Stimulated activated CD8-positive, alpha-beta memory T cell treated with anti-CD3 and anti-CD28 coated beads, Interleukin-12 subunit alpha, Interleukin-12 subunit beta, amount 100 ng/mL, for 24 hours (primary cell): ENCODE results near the gene CELF6.

Experiments used
- DNase-seq: peaks from one replicate; pipeline ENCODE4 v3.0.0-alpha.2; 2020; ENCODE audit errors: extremely low read depth

Gene CELF6

DNA sequence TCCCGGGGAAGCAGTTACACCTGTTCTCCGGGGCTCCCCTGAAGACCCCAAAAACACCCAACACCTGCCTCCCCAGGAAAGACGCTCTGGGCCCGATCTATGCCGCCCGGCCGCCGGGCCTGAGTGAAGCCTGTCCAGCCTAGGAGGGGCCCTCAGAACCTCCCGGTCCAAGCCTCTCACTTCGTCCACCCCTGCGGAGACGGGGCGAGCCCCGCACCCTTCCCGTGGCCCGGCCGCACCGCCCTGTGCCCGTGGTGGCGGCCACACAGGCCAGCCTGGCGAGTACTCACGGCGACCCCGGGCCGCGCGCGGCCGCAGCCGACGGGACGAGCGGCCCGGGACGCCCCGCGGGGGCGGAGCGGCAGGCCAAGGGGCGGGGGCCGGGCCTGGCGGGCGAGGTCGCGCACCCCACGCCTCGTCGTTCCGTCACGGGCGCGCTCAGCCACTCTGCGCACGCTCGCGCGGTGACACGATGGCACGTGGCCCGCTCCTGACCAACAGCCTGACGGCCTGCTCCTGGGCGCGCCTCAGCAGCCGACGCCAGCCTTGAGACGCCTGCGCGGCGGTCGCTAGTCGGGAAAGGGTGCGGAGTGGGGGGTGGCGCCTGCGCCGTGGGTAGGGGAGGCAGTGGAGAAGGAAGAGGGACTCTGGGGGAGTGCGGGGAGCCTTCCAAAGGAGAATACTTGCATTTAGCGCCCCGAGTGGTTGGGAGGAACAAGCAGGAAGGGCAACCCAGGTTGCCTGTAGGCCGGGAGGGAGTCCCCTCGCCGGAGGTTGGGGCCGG lies 47.6 kb downstream of the CELF6 start, which contains the start of gene PARP6:
Gene PARP6 (minus strand): TSS at position 342 of the 784 bp plus-strand sequence. CDS start 5,077 bp downstream, outside the sequence.
- DNase-seq: peak; percentile 96

DNA sequence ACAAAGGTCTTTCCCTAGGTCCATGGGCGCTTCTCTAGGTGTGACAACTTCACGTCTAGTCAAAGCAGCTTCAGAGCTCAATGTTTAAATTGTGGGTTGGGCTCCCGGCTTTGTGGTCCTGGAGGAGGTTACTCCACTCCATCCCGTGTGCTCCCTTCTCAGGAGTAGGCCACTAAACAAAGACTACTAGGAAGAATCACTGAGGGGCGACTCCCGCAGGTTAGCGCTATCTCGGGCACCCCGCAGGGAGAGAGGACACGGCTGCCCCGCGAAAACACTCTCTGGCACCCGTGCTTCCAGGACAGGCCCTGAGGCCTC lies 48.1 kb downstream of the CELF6 start:
- DNase-seq: no peak

DNA sequence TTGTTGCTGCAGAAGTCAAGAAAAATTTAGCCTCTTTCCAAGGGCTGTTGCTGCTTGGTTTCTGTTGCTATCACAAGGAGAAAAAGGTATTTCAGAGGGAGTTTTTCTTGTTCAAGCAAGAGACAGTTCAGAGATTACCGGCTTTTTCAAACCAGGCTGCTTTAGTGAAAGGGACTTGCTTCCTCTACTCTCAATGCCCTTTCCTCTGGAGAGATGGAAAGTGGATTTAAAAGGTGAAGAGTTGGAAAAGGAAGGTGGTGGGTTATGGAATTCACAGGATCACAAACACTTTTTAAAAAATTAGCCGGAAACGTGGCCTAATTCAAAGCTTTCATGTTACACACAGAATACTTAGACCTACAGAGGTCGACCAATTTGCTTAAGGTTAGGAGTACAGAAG lies 48.7 kb downstream of the CELF6 start:
- no peak for DNase-seq

DNA sequence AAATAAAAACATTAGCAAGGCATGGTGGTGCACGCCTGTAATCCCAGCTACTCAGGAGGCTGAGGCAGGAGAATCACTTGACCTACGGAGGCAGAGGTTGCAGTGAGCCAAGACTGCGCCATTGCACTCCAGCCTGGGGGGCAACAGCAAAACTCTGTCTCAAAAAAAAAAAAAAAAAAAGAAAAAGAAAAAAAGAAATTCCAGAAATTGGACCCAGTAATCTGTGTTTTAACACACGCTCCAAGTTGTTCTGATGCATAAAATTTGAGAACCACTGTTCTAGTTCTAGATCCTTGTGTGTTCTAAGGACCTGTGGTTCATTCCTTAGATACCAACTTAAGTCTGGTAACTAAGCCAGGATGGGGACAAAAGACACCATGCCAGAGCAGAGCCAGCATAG lies 50.2 kb downstream of the CELF6 start:
- no peak for DNase-seq

DNA sequence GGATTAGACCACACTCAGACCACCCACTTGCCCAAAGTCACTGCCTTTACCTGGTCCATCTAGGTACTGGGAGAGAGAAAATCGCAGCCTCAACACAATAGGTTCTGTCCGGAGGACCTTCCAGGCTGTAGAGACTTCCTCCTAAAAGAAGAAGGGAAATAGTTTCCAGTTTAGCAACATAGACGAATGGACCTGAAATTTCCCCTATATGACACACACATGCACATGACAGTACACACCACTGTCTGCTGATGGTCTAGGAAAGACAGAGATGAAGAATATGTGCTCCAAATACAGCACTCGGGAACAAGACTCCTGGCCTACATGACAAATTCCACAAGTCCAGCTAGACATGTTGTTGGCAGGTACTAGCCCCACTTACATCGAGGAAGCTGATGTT lies 54.9 kb downstream of the CELF6 start:
- no peak for DNase-seq

DNA sequence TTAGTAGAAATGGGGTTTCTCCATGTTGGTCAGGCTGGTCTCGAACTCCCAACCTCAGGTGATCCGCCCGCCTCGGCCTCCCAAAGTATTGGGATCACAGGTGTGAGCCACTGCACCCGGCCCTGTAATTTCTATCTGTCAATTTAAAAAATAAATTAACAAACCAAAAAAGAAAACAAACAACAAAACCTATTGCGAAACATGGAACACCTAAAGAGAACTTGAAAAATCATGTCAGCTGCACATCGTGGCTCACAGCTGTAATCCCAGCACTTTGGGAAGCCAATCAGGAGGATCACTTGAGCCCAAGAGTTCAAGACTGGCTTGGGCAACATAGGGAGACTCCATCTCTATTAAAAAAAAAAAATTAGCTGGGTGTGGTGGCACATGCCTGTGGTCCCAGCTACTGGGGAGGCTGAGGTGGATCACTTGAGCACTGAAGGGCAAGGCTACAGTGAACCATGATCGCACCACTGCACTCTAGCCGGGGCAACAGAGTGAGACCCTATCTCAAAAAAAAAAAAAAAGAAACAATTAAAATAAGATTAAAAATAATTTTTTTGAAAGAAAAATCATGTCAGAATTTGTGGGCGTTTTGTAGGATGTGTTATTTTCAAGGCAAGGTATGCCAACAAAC lies 67.2 kb downstream of the CELF6 start:
- DNase-seq: no peak

DNA sequence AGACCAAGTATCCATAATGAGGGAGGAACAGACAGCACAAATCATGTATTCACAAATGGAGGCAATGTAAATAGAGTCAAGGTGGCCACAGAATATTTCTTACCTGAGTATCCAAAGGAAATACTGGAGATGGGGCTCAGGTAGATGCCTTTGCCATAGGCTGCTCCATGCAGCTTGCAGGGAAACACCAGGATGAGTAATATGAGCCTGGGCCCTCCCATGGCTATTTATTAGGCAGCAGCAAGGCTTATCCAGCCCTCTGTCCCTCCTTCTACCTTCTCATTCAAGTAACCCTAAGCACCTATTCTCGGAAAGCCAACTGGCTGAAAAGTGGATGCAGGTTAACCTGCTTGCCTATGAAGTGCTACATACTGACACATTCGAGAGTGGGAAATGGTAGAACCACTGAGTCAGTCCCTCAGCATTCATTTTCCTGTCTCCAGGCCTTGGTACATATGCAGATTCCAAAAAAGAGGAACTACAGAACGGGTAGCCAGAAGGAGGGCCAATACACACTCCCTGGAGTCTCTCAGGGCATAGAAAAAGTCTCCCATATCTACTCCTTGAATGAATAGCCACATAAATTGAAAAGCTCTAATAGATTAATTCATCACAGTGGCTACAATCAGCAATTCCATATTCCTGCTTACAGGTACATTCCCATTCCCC lies 70.7 kb downstream of the CELF6 start:
- DNase-seq: no peak

DNA sequence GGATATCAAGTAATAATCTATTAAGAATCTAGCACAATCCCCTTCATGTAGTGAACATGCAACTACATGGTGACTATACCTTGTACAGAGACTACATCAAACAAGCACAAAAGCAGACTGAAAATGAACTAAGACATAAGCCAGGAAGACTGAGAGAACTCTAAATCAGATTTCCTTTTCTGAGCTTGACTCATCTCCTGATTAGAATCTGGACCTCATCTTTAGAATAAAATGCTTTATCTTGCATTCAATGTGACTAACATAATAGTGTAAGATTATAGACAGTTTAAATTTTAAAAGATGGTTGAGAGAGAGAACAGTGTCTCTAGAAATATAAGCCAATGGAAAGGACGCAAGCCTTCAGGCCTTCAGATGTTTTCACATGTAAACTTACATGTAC lies 71.4 kb downstream of the CELF6 start:
- DNase-seq: no peak

DNA sequence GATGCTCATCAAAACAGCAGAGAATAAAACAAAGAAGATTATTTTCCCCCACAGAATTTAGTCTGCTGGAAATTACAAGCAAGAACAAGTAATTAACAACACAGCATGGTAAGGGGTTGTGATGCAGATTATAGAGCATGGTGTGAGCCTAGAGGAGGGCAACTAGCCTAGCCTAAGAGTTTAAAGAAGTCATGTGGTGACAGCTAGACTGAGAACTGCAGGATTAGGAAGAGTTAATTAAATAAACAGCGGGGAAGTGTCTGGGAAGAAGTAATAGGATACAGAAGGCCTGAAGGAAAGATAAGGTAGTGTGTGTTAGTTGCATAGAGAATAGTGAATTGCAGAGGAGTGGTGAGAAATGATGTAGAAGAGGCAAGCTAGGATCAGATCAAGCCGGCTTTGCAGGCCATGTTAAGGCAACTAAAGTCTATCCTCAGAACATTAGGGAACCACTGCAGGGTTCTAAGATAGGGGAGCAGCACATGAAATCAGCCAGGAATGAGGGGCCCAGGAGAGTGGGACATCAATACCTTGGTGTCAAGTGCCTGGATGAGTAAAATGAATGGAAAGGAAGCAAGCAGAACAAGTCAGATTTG lies 77.1 kb downstream of the CELF6 start:
- no peak for DNase-seq

DNA sequence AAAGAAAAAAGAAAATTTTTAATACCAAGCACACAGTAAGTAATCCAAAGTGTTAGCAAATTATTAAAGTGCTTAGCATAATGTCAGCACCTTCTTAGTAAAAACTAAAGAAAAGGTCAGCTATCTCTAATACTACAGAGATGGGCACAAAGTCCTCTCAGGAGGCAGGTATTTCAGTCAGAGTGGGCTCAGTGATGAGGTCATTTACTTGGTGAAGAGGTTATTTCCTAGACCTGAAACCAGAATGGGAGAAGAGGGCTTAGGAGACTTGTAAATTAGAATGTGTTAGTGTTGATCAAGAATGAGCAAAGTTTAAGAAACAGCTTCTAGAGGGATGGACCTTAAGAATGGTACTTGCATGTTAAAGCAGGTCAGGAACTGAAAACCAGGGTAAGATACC lies 80.3 kb downstream of the CELF6 start:
- DNase-seq: no peak

DNA sequence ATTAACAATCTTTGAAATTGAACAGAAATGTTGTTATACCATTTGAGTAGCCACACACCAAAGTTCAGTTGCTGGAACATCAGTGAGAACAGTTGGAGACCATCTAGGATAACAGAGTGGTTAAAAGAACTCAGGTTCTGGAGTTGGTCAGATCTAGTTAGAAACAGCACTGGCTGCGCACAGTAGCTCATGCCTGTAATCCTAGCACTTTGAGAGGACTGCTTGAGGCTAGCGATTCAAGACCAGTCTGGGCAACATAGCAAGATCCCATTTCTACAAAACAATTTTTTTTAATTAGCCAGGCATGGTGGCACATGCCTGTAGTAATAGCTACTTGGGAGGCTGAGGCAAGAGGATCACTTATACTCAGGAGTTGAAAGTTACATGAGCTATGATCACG lies 81.4 kb downstream of the CELF6 start:
- DNase-seq: no peak

DNA sequence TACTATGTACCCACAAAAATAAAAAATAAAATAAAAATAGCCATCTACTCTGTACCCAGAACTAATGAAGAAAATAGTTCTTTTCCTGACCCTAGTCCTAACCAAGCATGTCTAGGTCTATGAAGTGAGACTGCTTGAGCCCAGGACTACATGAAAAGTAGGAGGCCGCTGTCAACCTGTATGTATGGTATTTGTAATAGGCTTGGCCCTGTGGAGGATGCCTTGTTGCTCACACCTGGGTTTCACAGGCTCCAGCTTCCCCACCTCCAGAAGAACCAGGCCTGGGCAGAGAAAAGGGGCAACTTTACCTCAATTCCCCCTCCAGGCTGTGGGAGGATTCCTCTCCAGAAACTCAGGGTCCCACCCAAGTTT lies 82.1 kb downstream of the CELF6 start:
- no peak for DNase-seq

DNA sequence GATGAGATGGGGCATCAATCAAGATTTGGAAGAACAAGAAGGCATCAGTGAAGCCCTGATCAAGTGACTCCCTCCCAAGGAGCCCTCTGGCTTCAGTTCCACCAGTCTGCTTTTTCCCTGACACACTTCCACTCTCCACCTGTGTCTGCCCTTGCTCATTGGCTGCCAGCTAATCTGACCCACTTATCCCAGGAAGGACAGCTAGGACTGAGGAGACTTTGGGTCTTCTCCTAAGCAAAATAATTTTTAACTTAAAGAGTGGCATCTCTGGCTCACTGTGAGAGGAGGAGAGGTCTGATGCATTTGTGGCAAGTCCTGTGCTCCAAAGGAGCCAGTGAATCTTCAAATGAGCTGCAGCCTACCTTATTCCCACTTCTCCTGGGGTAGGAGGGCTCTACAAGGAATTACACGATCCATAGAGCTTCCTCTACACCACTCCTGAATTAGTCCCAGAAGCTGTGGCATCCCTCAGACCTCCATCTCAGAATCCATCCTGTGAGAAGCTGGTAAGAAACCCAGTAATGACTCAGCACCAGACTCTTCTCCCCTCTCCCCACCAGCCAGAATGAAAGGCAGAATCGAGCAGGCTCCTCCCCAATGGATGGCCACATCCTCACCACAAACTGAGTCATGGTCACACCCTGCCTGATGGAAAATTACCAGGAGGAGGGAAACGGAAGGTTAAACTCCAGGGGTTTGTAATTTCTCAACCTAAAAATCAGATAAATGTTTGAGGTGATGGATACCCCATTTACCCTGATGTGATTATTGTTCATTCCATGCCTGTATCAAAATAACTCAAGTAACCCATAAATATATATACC lies 82.7 kb downstream of the CELF6 start:
- peak; percentile 50 for DNase-seq

DNA sequence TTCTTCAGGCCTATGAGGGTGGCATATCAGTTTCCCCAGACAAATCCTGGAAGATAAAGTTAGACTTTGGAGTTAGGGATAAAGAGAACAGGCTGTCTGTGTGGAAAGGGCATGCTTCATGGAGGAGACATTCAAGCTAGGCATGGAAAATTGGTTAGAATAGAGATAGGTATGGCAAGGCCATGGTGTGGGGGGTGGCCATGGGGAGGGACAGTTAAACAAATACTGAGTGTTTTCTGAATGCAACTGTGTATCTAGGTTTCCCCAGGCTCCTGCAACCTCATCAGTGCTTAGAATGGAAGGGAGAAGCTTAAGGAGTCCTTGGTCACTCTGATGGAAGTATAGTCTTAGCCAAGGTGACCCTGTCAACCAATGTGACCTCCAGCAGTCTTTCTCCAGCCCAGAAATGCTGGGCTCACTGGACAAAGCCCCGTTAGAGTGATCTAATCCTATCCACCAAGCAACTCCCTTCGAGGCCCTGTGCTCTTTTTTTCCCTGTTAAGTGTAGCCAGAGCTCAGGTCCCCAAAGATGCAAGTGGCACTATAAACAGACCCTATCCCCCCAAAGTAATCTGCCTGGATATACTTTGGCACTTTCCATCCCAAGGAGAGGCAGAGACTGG lies 83.5 kb downstream of the CELF6 start:
- DNase-seq: no peak

DNA sequence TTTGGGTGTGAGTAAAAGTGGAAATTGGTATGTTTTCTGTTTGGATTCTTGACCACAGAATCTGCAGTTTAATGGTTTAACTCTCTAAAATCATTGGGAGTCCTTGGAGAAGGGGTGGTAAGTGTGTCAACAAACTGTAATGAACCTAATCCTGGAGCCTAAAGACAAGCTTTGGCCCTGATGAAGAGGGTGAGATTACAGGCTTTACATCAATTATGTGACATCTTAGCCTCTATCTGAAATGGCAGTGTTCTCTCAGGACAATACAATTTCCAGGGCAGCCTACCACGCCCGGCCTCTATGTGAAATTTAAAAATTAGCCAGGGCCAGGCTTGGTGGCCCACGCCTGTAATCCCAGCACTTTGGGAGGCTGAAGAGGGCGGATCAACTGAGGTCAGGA lies 84.7 kb downstream of the CELF6 start:
- no peak for DNase-seq
